HL-60/S4 (cell line): ENCODE data around the gene SAMHD1.

Experiments
- in situ Hi-C: fragments of 300-500 bp; cut with MboI; formaldehyde crosslinking; loops from 2 replicates; pipeline ENCODE4 v1.14.3; 2022; ENCODE audit warnings: low sequenced_read_pairs

Gene SAMHD1

GRCh38 chr20:36875702-36876472, 75.6 kb downstream of the SAMHD1 start, which contains the start of gene TLDC2:
Gene TLDC2 (plus strand): TSS chr20:36876138. CDS start chr20:36876175, 37 bp downstream.
- in situ Hi-C loops, result loop anchor here (25.0 kb wide), 1 partner anchor 664 kb away; no protein-coding TSS in a partner anchor

DNA sequence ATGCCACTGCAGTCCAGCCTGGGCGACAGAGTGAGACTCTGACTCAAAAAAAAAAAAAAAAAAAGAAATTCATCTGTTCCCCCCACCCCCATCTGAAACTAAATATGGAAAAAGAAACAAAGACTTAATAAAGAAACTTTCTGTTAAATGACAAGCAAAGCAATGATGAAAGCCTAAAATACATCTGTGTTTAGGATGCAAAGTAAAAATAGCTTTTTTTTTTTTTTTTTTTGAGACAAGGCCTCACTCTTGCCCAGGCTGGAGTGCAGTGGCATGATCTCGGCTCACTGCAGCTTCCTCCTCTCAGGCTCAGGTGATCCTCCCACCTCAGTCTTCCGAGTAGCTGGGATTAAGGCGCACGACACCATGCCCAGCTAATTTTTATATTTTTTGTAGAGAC, 76.4 kb downstream of the SAMHD1 start:
- in situ Hi-C loops, result loop anchor here (25.0 kb wide), 1 partner anchor 663 kb away; no protein-coding TSS in a partner anchor

DNA sequence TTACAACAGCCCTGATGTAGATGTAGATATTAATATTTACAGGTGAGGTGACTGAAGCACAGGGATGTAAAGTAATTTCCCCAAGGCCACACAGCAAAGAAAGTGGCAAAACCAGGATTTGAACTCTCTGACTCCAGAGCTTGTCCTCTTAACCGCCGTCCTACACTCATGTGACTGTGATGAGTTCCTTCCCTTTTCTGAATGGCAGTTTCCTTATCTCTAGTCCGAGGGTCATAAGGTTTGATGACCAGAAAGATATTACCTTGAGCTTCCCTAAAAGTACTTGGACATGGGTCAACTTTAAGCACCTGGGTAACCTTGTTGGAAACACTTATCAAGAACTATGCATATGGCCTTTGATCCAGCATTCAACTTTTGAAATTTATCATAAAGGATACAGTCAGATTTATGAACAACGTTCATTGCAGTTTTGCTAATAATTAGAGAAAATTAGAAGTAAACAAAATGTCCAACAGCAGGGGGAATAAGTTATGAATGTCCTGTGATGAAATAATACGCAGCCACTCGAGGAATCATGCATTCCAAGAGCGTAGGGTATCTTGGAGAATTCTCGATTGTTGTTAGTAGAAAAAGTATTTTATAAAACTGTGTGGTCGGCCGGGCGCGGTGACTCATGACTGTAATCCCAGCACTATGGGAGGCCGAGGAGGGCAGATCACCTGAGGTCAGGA, 77.9 kb downstream of the SAMHD1 start:
- in situ Hi-C loops, result no loop called here

- in situ Hi-C loops, result no loop called here
Observed at GRCh38 chr20:36872852-36873251, 78.7 kb downstream of the SAMHD1 start.

DNA sequence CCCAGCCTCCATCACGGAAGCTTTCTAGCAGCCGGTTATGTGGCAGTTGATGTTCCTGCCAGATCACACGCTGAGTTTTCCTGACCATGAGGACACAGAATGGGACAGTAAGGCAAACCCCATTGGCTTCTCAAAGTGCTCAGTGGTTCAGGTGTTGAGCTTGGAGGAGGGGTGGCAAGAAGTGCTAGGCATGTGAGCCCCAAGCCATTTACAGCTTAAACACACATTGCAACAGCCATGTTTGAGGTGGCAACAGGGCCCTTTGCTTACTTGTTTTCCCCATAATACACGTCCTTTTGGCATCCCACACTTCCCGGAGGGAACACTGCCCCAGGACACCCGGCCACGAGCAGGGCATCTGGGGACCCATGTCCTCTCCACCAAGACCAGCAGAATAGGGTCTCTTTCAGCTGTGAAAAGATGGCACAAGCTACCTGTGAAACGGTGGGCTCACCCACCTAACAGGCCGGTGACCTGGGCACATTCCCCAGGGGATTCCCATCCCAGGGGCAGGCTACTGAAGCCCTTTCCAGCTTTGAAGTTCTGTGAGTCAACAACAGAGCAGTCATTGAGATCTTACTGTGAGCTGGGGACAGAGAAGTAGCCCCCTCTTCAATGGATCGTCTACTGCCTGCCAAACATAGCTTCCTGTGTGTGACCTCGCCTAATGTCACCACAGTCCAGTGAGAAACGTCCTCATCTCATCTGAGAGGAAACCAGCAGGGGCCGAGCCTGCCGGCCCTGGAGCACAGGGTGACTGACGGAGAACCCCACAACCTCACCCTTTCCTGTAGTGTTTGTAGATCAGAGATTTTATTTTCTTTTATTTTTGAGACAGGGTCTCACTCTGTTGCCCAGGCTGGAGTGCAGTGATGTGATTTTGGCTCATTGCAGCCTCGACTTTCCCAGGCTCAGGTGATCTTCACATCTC, 79.6 kb downstream of the SAMHD1 start:
- in situ Hi-C loops, result no loop called here

GRCh38 chr20:36866681-36867495, 84.6 kb downstream of the SAMHD1 start:
- in situ Hi-C loops, result no loop called here

DNA sequence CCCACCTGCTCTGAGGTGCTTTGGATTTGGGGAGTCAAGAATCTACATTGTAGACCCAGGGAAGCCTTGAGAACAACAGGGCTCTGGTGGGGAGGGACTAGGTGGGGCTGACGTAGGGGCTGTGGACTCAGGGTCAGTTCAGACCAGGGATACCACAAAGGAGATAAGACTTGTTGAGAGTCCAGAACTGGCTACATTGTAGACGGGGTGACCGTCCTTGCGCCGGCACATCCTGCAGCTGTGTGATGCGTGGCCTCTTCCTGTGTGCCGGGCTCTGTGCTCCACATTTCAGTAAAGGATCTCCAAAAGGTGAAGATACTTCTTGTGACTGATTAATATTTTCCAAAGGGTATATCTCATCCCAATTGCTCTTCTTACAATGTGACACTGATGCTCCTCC, 85.3 kb downstream of the SAMHD1 start:
- in situ Hi-C loops, result no loop called here

- in situ Hi-C loops, result no loop called here
Observed at GRCh38 chr20:36865861-36866149, 85.7 kb downstream of the SAMHD1 start.

DNA sequence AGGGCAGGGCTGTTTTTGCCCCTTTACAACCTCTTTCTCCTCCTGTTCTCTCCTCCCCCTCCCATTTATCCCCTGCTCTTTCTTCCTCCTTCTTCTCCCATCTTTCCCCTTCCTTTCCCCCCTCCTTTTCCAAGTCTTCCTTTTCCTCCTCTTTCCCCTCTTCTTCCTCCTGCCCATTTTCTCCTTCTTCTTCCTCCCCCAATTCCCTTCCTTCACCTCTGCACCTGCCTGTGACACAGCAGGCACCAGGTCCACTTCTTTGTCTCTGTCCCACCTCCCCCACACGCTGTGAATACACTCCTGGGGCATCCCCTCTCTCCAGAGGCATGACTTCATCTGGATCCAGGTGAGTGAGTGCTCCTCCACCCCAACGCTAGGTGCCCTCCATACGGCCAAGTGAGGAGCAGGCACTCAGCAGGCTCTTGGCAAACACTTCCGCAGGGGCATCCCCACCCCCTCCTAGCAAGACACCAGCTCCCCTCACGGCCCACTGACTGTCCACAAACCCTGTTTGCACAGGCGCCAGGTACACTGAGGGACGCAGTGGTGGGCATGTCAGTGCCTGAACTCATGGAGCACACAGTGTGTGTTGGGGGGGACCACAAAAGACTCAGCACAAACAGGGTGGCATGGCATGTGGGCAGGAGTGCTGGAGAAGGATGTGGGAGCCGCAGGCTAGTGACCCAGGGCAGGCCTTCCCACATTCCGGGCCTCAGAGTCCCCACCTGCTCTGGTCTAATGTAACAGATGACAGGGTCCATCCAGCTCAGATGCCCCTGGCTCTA, 86.2 kb downstream of the SAMHD1 start:
- in situ Hi-C loops, result no loop called here

DNA sequence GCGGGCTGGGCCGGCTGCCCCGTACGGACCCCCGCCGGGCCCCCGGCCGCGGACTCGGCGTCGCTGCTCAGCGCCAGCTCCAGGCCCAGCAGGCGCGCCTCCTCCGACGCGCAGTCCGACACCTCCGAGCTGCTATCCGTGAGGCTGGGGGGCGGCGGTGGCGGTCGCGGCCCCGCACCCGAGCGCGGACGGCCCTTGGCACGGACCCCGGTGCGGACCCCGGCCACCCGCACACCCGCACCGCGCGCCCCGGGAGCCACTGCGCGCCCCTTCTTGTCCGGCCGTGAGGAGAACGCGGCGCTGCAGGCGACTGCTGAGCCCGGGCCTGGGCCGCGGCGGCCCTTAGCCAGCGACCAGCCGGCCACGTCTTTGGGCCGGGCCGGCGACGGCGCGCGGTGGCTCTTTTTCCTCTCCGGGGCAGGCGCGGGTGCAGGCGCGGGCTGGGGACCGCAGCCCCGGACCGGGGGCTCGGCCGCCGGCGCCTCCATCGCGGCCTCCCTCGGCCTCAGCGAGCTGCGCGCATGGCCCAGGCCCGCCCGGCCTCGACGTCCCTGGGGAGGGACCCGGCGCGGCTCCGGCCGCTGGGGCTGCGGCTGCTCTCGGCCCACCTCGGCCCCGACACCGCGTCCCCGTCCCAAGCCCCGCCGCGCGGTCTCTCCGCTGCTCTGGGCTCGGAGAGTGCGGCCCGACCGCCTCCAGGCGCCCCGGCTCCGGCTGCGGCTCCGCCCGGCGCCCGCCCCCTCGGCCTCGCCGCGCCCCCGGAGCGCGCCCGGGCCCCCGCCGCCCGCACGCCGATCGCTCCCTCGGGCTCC, 88.4 kb downstream of the SAMHD1 start:
- in situ Hi-C loops, result no loop called here

DNA sequence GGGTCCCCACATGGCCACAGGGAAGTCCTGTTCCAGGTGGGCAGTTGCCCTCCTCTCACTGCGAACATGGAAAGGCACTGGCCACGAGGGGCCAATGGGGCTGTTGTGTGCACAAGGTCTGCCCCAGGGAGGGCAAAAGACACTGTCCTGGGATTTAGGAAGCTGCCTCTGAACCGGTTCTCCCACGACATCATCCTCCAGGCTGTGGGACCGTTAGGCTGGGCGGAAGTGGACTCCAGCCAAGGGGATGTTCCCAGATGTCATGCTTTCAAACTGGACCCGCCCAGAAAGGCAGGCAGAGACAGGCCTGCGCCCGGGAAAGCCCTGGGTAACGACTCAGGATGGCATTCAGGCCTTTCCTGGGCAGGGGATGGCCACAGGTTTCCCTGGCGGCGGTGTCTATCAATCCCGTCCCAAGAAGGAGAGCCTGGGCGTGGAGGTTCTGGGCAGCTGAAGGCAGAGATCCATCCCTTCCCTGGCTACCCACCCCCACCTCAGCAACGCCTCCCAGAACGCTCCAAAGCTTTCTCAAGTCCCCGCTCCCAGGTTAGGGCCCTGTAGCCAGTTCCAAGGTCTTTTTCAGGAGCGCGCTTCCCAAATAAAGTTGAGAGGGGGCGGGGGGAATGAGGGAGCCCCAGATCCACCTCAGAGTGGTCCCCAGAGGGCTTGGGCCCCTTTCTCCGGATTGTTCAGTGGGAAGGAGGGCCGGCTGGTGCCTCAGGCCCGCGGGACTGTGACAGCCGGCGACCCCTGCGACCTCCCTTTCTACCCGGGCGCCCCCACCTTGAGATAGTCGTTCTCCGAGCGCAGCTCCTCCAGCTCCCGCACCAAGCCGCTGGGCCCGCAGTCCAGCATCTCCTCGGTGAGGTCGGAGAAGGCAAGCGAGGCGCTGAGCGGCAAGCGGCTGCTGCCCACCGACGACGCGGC, 89.4 kb downstream of the SAMHD1 start:
- in situ Hi-C loops, result no loop called here

GRCh38 chr20:36861625-36861874, 90.0 kb downstream of the SAMHD1 start:
- in situ Hi-C loops, result no loop called here

DNA sequence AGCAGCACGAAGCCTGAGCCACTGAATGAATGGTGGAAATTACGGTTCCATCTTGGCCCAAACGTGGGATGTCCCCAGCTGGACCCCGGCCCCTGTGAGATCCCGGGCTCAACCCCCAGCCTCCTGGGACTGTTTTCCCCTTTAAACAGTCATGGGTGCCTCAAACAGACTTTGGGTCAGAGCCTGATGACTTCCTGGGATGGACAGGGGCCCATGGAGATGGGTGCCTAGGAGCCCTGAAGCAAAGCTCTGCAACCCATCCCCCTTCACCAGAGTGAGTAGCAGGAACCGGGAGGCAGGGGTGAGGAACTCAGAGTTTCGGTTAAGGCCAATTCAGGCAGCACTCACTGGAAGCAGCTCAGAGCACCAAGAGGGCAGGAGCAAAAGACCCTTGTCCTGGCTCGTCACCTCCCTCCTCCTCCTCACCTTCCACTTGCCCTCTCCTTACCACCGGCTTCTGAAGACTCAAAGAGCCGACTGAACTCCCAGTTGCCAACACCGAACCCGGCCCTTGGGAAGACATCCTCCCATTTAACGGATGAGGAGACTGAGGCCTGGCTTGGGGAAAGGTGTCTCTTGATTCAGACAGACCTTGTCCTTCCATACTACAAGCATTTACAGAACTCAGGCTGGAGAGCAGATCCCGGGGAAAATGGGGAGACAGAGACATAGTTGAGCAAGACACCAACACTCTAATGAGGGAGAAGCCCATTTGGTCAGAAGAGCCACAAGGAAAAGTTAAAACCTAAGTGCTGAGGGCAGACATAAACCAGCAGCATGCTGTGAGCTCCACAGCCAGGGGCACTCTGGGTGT, 90.5 kb downstream of the SAMHD1 start:
- in situ Hi-C loops, result no loop called here

DNA sequence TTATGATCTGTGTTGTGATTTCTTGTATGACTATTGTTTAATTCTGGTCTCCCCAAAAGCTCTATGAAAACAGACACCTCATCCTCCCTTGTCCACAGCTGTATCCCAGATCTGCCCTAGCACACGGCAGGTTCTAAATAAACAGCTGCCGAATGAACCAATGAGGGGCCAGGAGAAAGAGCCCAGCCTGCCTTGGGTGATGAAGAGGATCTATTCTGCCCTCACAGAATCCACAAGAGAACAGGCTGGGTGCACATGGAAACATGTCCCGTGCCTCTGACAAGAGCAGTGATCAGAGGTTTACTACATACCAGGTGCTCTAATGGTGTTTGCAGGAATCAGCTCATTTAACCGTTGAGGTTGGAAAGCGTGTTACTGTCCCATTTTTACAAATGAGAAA, 91.2 kb downstream of the SAMHD1 start:
- in situ Hi-C loops, result no loop called here

GRCh38 chr20:36859700-36860330, 91.7 kb downstream of the SAMHD1 start:
- in situ Hi-C loops, result no loop called here

DNA sequence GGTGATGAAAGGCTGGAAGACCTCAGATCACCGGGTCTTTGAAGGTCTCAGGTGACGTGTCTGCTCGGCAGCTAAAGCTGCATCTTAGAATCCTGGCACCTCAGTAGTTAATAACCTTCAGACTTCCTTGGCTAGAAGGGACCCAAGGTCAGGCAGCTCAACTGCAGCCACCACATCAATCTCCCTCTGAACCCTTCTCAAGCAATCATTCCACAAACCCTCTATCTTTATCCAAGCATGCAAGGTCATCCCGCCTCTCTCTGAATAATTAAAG, 92.3 kb downstream of the SAMHD1 start:
- in situ Hi-C loops, result no loop called here
